HepG2 (cell line): ENCODE data around the gene CD151. TPM values are rescaled to one million over a fixed set of nuclear protein-coding genes. Genes with fewer than 3 reads are reported as not detected.

ENCODE experiments used
- EEA1 ChIP-seq: sonication (generic); formaldehyde crosslinking; IDR thresholded peaks from 2 replicates; pipeline ENCODE4 v1.5.1; 2020; ENCODE audit warnings: mild to moderate bottlenecking, missing genetic modification reagents, borderline replicate concordance
- KDM4B ChIP-seq: sonication (generic); formaldehyde crosslinking; IDR thresholded peaks from 2 replicates; pipeline ENCODE4 v1.4.0; 2020; ENCODE audit warnings: missing genetic modification reagents
- NCOA5 ChIP-seq: sonication (generic); formaldehyde crosslinking; IDR thresholded peaks from 2 replicates; pipeline ENCODE4 v1.4.0; 2020; ENCODE audit warnings: missing genetic modification reagents
- SIX1 ChIP-seq: sonication (generic); formaldehyde crosslinking; IDR thresholded peaks from 2 replicates; pipeline ENCODE4 v1.4.0; 2020; ENCODE audit warnings: missing genetic modification reagents, borderline replicate concordance
- ZFP36L2 ChIP-seq: sonication (generic); formaldehyde crosslinking; IDR thresholded peaks from 2 replicates; pipeline ENCODE4 v1.4.0; 2020; ENCODE audit warnings: missing genetic modification reagents
- ZNF253 ChIP-seq: sonication (generic); formaldehyde crosslinking; IDR thresholded peaks from 2 replicates; pipeline ENCODE4 v1.8.0; 2022; ENCODE audit warnings: mild to moderate bottlenecking, missing genetic modification reagents, borderline replicate concordance
- ZNF296 ChIP-seq: sonication (generic); formaldehyde crosslinking; conservative IDR thresholded peaks from 2 replicates; pipeline ENCODE4 v1.5.0; 2020; ENCODE audit warnings: mild to moderate bottlenecking, missing genetic modification reagents
- ZNF510 ChIP-seq: sonication (generic); formaldehyde crosslinking; IDR thresholded peaks from 2 replicates; pipeline ENCODE4 v1.4.0; 2020; ENCODE audit warnings: low read depth, mild to moderate bottlenecking, missing genetic modification reagents
- ZNF7 ChIP-seq: IDR thresholded peaks from 2 replicates; pipeline ENCODE4 v1.6.1; 2016; ENCODE audit warnings: missing biosample characterization, missing genetic modification reagents
- ZNF816 ChIP-seq: sonication (generic); formaldehyde crosslinking; IDR thresholded peaks from 2 replicates; pipeline ENCODE4 v1.8.0; 2022; ENCODE audit warnings: missing genetic modification reagents, mild to moderate bottlenecking, borderline replicate concordance
- polyA plus RNA-seq, 8 experiments: library from polyadenylated mRNA; depleted of rRNA in 3 of 8; stranded (reverse) in 7 of 8; unstranded in 1 of 8; fragments of >200 nt; fragmentation: Illumina TruSeq in 4 of 8; extraction: Trizol in 4 of 8; gene quantifications; 2 replicates each; pipeline versions ENCODE4 v1.2.1 to v1.2.3, GENCODE V29; 2011 to 2016; ENCODE audit warnings: low read depth in 4 of 8, missing spikeins in 1 of 8, mixed read lengths in 1 of 8; ENCODE audit not compliant: insufficient read depth in 1 of 8
- total RNA-seq, 5 experiments: library from RNA; depleted of rRNA; stranded (reverse); fragments of >200 nt; fragmentation: Illumina TruSeq; extraction: Trizol; gene quantifications; 2 replicates each; pipeline ENCODE4 v1.2.3, GENCODE V29; 2016; ENCODE audit warnings: low read depth in 1 of 5
- TF ChIP-seq, protein P1 (sequence below): sonication (generic); formaldehyde crosslinking; IDR thresholded peaks from 2 replicates; pipeline ENCODE4 v1.5.1; 2020; ENCODE audit warnings: mild to moderate bottlenecking, missing genetic modification reagents, borderline replicate concordance
- TF ChIP-seq, protein P2 (sequence below): sonication (generic); formaldehyde crosslinking; IDR thresholded peaks from 2 replicates; pipeline ENCODE4 v1.8.1; 2022; ENCODE audit warnings: mild to moderate bottlenecking, missing genetic modification reagents
- TF ChIP-seq, protein P3 (sequence below): sonication (generic); formaldehyde crosslinking; IDR thresholded peaks from 2 replicates; pipeline ENCODE4 v1.5.0; 2020; ENCODE audit warnings: missing genetic modification reagents
- TF ChIP-seq, protein P4 (sequence below): sonication (generic); formaldehyde crosslinking; IDR thresholded peaks from 2 replicates; pipeline ENCODE4 v1.4.0; 2020; ENCODE audit warnings: missing genetic modification reagents
- TF ChIP-seq, protein P5 (sequence below), 2 experiments: sonication (generic) in 1 of 2; formaldehyde crosslinking in 1 of 2; IDR thresholded peaks; 2 replicates each; pipeline versions ENCODE4 v1.5.1 to v1.6.1; 2011 to 2020; ENCODE audit warnings: borderline replicate concordance in 1 of 2, low read depth in 1 of 2, low read length in 1 of 2, mild to moderate bottlenecking in 1 of 2, missing genetic modification reagents in 1 of 2, moderate library complexity in 1 of 2
- TF ChIP-seq, protein P6 (sequence below): IDR thresholded peaks from 2 replicates; pipeline ENCODE4 v1.6.1; 2016; ENCODE audit warnings: missing genetic modification reagents, missing compliant biosample characterization

Gene CD151
- total and polyA plus RNA-seq, 2 of the 13 experiments (the other 11 are each of a cell fraction or from before 2014, with no cell fraction given), result 125 to 197 TPM

DNA sequence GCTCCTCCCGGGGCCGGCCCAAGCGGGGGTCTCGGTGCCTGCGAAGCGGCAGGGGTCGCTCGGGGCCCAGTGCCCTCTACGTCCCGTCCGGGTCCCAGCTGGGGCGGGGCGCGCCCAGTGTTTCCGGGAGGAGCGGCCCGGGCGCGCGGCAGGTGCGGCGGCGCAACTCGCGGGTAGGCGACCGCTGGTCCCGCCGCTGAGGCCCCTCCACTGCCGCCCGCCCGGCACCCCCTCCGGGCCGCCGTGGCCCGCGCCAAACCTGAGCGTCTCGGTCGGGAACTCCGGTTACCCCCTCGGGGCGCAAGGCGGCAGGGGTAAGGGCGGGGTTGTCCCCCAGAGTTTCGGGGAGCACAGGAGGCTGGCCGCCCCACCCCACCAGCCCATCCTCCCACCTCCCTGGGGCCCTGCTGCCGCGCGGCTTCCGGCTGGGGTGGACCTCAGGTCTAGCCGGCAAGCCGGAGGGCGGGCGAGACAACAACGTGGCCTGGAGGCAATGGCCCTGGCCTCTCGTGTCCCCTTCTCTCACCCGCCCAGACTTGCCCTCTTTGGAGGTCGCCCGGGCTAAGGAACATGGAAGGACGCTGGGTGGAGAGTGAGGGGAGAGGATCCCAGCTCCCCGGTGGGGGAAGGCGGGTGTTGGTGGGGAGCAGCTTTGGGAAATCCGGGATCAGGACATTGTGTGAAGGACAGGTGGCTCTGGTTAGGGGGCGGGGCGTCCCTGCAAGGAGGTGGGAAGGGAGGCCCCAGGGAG, 5.4 kb upstream of the CD151 start (continued):
- TF ChIP-seq, protein P1, sequence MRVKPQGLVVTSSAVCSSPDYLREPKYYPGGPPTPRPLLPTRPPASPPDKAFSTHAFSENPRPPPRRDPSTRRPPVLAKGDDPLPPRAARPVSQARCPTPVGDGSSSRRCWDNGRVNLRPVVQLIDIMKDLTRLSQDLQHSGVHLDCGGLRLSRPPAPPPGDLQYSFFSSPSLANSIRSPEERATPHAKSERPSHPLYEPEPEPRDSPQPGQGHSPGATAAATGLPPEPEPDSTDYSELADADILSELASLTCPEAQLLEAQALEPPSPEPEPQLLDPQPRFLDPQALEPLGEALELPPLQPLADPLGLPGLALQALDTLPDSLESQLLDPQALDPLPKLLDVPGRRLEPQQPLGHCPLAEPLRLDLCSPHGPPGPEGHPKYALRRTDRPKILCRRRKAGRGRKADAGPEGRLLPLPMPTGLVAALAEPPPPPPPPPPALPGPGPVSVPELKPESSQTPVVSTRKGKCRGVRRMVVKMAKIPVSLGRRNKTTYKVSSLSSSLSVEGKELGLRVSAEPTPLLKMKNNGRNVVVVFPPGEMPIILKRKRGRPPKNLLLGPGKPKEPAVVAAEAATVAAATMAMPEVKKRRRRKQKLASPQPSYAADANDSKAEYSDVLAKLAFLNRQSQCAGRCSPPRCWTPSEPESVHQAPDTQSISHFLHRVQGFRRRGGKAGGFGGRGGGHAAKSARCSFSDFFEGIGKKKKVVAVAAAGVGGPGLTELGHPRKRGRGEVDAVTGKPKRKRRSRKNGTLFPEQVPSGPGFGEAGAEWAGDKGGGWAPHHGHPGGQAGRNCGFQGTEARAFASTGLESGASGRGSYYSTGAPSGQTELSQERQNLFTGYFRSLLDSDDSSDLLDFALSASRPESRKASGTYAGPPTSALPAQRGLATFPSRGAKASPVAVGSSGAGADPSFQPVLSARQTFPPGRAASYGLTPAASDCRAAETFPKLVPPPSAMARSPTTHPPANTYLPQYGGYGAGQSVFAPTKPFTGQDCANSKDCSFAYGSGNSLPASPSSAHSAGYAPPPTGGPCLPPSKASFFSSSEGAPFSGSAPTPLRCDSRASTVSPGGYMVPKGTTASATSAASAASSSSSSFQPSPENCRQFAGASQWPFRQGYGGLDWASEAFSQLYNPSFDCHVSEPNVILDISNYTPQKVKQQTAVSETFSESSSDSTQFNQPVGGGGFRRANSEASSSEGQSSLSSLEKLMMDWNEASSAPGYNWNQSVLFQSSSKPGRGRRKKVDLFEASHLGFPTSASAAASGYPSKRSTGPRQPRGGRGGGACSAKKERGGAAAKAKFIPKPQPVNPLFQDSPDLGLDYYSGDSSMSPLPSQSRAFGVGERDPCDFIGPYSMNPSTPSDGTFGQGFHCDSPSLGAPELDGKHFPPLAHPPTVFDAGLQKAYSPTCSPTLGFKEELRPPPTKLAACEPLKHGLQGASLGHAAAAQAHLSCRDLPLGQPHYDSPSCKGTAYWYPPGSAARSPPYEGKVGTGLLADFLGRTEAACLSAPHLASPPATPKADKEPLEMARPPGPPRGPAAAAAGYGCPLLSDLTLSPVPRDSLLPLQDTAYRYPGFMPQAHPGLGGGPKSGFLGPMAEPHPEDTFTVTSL (CRISPR knock-in tag), result no peak
- TF ChIP-seq, protein P2, sequence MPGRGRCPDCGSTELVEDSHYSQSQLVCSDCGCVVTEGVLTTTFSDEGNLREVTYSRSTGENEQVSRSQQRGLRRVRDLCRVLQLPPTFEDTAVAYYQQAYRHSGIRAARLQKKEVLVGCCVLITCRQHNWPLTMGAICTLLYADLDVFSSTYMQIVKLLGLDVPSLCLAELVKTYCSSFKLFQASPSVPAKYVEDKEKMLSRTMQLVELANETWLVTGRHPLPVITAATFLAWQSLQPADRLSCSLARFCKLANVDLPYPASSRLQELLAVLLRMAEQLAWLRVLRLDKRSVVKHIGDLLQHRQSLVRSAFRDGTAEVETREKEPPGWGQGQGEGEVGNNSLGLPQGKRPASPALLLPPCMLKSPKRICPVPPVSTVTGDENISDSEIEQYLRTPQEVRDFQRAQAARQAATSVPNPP (CRISPR knock-in tag), result no peak
- TF ChIP-seq, protein P3, sequence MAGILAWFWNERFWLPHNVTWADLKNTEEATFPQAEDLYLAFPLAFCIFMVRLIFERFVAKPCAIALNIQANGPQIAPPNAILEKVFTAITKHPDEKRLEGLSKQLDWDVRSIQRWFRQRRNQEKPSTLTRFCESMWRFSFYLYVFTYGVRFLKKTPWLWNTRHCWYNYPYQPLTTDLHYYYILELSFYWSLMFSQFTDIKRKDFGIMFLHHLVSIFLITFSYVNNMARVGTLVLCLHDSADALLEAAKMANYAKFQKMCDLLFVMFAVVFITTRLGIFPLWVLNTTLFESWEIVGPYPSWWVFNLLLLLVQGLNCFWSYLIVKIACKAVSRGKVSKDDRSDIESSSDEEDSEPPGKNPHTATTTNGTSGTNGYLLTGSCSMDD (CRISPR knock-in tag), result no peak
- no peak for TF ChIP-seq ZFP36L2
- TF ChIP-seq ZNF296 (CRISPR knock-in tag), result peak; percentile 83
- no peak for TF ChIP-seq SIX1
- TF ChIP-seq ZNF510 (CRISPR knock-in tag), result no peak
- TF ChIP-seq, protein P4, sequence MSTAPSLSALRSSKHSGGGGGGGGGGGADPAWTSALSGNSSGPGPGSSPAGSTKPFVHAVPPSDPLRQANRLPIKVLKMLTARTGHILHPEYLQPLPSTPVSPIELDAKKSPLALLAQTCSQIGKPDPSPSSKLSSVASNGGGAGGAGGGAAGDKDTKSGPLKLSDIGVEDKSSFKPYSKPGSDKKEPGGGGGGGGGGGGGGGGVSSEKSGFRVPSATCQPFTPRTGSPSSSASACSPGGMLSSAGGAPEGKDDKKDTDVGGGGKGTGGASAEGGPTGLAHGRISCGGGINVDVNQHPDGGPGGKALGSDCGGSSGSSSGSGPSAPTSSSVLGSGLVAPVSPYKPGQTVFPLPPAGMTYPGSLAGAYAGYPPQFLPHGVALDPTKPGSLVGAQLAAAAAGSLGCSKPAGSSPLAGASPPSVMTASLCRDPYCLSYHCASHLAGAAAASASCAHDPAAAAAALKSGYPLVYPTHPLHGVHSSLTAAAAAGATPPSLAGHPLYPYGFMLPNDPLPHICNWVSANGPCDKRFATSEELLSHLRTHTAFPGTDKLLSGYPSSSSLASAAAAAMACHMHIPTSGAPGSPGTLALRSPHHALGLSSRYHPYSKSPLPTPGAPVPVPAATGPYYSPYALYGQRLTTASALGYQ (CRISPR knock-in tag), result no peak
- TF ChIP-seq KDM4B (CRISPR knock-in tag), result no peak
- TF ChIP-seq ZNF816 (CRISPR knock-in tag), result no peak
- no peak for TF ChIP-seq NCOA5
- TF ChIP-seq ZNF253 (CRISPR knock-in tag), result peak; percentile 66; the same call in 1 of the 2 replicates
- 0 out of 2 replicates have a peak, but pooled peaks have one; percentile 34 for TF ChIP-seq EEA1
- TF ChIP-seq ZNF7 (CRISPR knock-in tag), result no peak
- TF ChIP-seq, protein P5, sequence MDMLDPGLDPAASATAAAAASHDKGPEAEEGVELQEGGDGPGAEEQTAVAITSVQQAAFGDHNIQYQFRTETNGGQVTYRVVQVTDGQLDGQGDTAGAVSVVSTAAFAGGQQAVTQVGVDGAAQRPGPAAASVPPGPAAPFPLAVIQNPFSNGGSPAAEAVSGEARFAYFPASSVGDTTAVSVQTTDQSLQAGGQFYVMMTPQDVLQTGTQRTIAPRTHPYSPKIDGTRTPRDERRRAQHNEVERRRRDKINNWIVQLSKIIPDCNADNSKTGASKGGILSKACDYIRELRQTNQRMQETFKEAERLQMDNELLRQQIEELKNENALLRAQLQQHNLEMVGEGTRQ (IDR thresholded peaks at IDR 0.05; ENCODE audit: low read depth, low read length), result no peak
- TF ChIP-seq, protein P5 (CRISPR knock-in tag; IDR thresholded peaks at IDR 0.05; ENCODE audit: borderline replicate concordance), result no peak
- TF ChIP-seq, protein P6, sequence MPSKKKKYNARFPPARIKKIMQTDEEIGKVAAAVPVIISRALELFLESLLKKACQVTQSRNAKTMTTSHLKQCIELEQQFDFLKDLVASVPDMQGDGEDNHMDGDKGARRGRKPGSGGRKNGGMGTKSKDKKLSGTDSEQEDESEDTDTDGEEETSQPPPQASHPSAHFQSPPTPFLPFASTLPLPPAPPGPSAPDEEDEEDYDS (CRISPR knock-in tag), result no peak
